Measurements from ENCODE around the gene TEX52.

Gene TEX52

DNA sequence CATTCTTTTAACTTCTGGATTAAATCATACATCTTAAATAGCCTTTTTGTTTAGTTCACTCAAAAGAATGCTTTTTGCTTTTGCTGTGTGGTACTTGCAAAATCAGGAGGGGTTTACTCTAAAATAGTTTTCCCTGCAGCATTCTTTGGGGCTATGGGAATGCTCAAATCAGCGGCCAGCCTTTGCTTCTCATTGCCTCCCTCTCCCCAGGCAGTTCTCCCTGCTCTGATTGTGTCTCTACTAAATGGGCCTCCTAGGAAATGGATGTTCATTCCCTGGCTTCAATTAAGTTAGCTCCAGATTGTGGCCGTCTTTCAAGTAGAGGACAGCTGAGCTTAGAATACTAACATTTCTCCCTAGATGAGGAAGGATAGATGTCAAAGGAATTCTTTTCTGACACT lies 38.2 kb upstream of the TEX52 start:
- Histone ChIP-seq H3K4me2 (ENCODE audit: low read depth, low read length, poor library complexity, severe bottlenecking) (no peak overlapping the region), H3K9me3 (ENCODE audit: insufficient read depth, low read length) (no peaks in the 10 kb centered on the region), H3K4me3 (ENCODE audit: insufficient read depth, low read length, poor library complexity, severe bottlenecking) (no peak overlapping the region), H2AFZ (ENCODE audit: low read depth, low read length, severe bottlenecking) (no peak overlapping the region), H3F3A (ENCODE audit: insufficient read depth) (peaks cover 6% of the 10 kb centered on the region; the same call in 1 of the 2 replicates), H3K9me2 (replicated peaks; ENCODE audit: insufficient read depth, low read length) (no peaks in the 10 kb centered on the region), H4K20me1 (ENCODE audit: low read depth, low read length) (no peaks in the 10 kb centered on the region), H3K79me2 (ENCODE audit: insufficient read depth, low read length) (no peaks in the 10 kb centered on the region; the same call in 1 of the 2 replicates), H3K27me3 (ENCODE audit: low read length) (no peaks in the 10 kb centered on the region), H3K27ac (ENCODE audit: low read depth, low read length) (no peak overlapping the region), H3K36me3 (ENCODE audit: low read length) (no peaks in the 10 kb centered on the region), H3K9ac (ENCODE audit: low read length) (no peak overlapping the region)
- TF ChIP-seq EZH2phosphoT487 (conservative IDR thresholded peaks at IDR 0.05; ENCODE audit: low read length): no peak
- TF ChIP-seq CTCF (IDR thresholded peaks at IDR 0.05; ENCODE audit: insufficient read depth, low read length, poor library complexity, severe bottlenecking): no peak

GRCh38 chr12:2893007-2893406 lies 36.2 kb upstream of the TEX52 start:
- Histone ChIP-seq H4K20me1 (ENCODE audit: low read depth, low read length) (no peaks in the 10 kb centered on the region), H2AFZ (ENCODE audit: low read depth, low read length, severe bottlenecking) (no peak overlapping the region), H3K79me2 (ENCODE audit: insufficient read depth, low read length) (no peaks in the 10 kb centered on the region; the same call in 1 of the 2 replicates), H3K9me2 (replicated peaks; ENCODE audit: insufficient read depth, low read length) (no peaks in the 10 kb centered on the region), H3K9me3 (ENCODE audit: insufficient read depth, low read length) (no peaks in the 10 kb centered on the region), H3K36me3 (ENCODE audit: low read length) (no peaks in the 10 kb centered on the region), H3K4me2 (ENCODE audit: low read depth, low read length, poor library complexity, severe bottlenecking) (no peak overlapping the region), H3K27ac (ENCODE audit: low read depth, low read length) (no peak overlapping the region), H3K4me3 (ENCODE audit: insufficient read depth, low read length, poor library complexity, severe bottlenecking) (no peak overlapping the region), H3K27me3 (ENCODE audit: low read length) (no peaks in the 10 kb centered on the region), H3F3A (ENCODE audit: insufficient read depth) (peaks cover 23% of the 10 kb centered on the region), H3K9ac (ENCODE audit: low read length) (no peak overlapping the region)
- TF ChIP-seq CTCF (IDR thresholded peaks at IDR 0.05; ENCODE audit: insufficient read depth, low read length, poor library complexity, severe bottlenecking): no peak
- no peak for TF ChIP-seq EZH2phosphoT487 (conservative IDR thresholded peaks at IDR 0.05; ENCODE audit: low read length)

DNA sequence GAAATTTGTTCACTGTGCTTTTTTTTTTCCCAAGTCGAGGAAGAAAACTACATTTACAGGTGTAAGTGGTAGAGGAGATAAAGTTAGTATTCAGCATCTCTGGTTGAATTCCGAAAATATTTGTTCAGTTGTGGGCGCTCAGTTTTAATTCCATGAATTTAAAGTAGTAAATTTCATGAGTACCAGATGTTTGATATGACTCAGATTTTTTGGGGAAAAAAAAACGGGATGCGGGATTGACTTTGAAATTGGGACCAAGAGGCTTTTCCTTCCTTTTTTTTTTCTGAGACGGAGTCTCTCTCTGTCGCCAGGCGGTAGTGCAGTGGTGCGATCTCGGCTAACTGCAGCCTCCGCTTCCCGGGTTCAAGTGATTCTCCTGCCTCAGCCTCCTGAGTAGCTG lies 35.4 kb upstream of the TEX52 start:
- Histone ChIP-seq H3K27ac (ENCODE audit: low read depth, low read length) (no peak overlapping the region), H3K9ac (ENCODE audit: low read length) (no peak overlapping the region), H4K20me1 (ENCODE audit: low read depth, low read length) (no peaks in the 10 kb centered on the region), H3K4me2 (ENCODE audit: low read depth, low read length, poor library complexity, severe bottlenecking) (peak overlapping the region; percentile 82), H3K9me3 (ENCODE audit: insufficient read depth, low read length) (no peaks in the 10 kb centered on the region), H3F3A (ENCODE audit: insufficient read depth) (peaks cover 28% of the 10 kb centered on the region), H3K9me2 (replicated peaks; ENCODE audit: insufficient read depth, low read length) (no peaks in the 10 kb centered on the region), H3K79me2 (ENCODE audit: insufficient read depth, low read length) (no peaks in the 10 kb centered on the region; the same call in 1 of the 2 replicates), H2AFZ (ENCODE audit: low read depth, low read length, severe bottlenecking) (no peak overlapping the region), H3K4me3 (ENCODE audit: insufficient read depth, low read length, poor library complexity, severe bottlenecking) (no peak overlapping the region), H3K27me3 (ENCODE audit: low read length) (no peaks in the 10 kb centered on the region), H3K36me3 (ENCODE audit: low read length) (no peaks in the 10 kb centered on the region)
- no peak for TF ChIP-seq EZH2phosphoT487 (conservative IDR thresholded peaks at IDR 0.05; ENCODE audit: low read length)
- no peak for TF ChIP-seq CTCF (IDR thresholded peaks at IDR 0.05; ENCODE audit: insufficient read depth, low read length, poor library complexity, severe bottlenecking)
